AG04450 (cell line): ENCODE results near the gene SEMA5A. TPM values are rescaled to one million over a fixed set of nuclear protein-coding genes. Genes with fewer than 3 reads are reported as not detected.

ENCODE experiments used
- CTCF ChIA-PET: fragments of 300-600, 350-600 bp; formaldehyde crosslinking; extraction: SDS; loops from one replicate; lab custom pipeline; 2022; ENCODE audit warnings: antibody characterized with exemption, inconsistent platforms; lab: Charles Lee
- POLR2A ChIA-PET: fragments of 350-600 bp; formaldehyde crosslinking; extraction: SDS; loops from one replicate; lab custom pipeline; 2021; ENCODE audit warnings: antibody characterized with exemption, inconsistent platforms; lab: Yijun Ruan, JAX
- DNase-seq: peaks from one replicate; pipeline ENCODE4 v3.0.0-alpha.2; 2011; ENCODE audit warnings: low read depth, low spot score
- H3K27ac ChIP-seq: one replicate; pipeline ENCODE4 v1.5.1; 2012; ENCODE audit warnings: low read depth, low read length, control low read depth
- H3K27me3 ChIP-seq: one replicate; pipeline ENCODE4 v1.6.0; 2012; ENCODE audit warnings: low read length; ENCODE audit not compliant: control insufficient read depth, insufficient read depth
- H3K4me3 ChIP-seq: 2 replicates; pipeline ENCODE4 v1.5.1; 2011; ENCODE audit warnings: mild to moderate bottlenecking, low read depth, low read length, control low read depth
- H3K9me3 ChIP-seq: 2 replicates; pipeline ENCODE4 v1.5.1; 2012; ENCODE audit warnings: low read length; ENCODE audit not compliant: control insufficient read depth, insufficient read depth
- CTCF ChIP-seq: IDR thresholded peaks from 2 replicates; pipeline ENCODE4 v1.5.1; 2011; ENCODE audit warnings: low read depth, low read length, control low read depth, inconsistent platforms
- polyA plus RNA-seq: library from polyadenylated mRNA; depleted of rRNA; stranded (reverse); fragments of >200 nt; gene quantifications from 2 replicates; pipeline ENCODE4 v1.2.3, GENCODE V29; 2011

The SEMA5A gene
- polyA plus RNA-seq, 1 experiment, result 31.8 TPM

- TF ChIP-seq CTCF, result no peak
- ChIA-PET POLR2A (no interaction called here), CTCF (no interaction called here)
- H3K4me3 ChIP-seq, result no peak overlapping the region
- no peaks in the 10 kb centered on the region for H3K27me3 ChIP-seq
- DNase-seq, result no peak
- no peak overlapping the region for H3K27ac ChIP-seq
- no peaks in the 10 kb centered on the region for H3K9me3 ChIP-seq
These were observed 421.0 kb downstream of the SEMA5A start for GRCh38 chr5:9124838-9125237.

- ChIA-PET POLR2A (no interaction called here), CTCF (no interaction called here)
- H3K27me3 ChIP-seq, result no peaks in the 10 kb centered on the region
These were observed 421.8 kb downstream of the SEMA5A start for GRCh38 chr5:9124071-9124470.

GRCh38 chr5:9122528-9122927, 423.3 kb downstream of the SEMA5A start:
- POLR2A ChIA-PET, result no interaction called here
- Histone ChIP-seq H3K27ac (no peak overlapping the region), H3K9me3 (no peaks in the 10 kb centered on the region; the same call in 1 of the 2 replicates), H3K27me3 (no peaks in the 10 kb centered on the region), H3K4me3 (no peak overlapping the region)
- TF ChIP-seq CTCF, result no peak
- no peak for DNase-seq
- CTCF ChIA-PET, result no interaction called here

More at GRCh38 chr5:9124071-9124470, 421.8 kb downstream of the SEMA5A start:
- H3K9me3 ChIP-seq, result no peaks in the 10 kb centered on the region
- H3K27ac ChIP-seq, result no peak overlapping the region
- no peak for TF ChIP-seq CTCF
- H3K4me3 ChIP-seq, result no peak overlapping the region
- DNase-seq, result no peak

GRCh38 chr5:9121597-9121996, 424.3 kb downstream of the SEMA5A start:
- no peak overlapping the region for H3K4me3 ChIP-seq
- CTCF ChIA-PET, result interaction anchor here (0.6 kb wide), 1 partner anchor 423 kb away, joined by 5 read pairs; no protein-coding TSS in a partner anchor
- no peak for TF ChIP-seq CTCF
- no peaks in the 10 kb centered on the region for H3K27me3 ChIP-seq
- POLR2A ChIA-PET, result no interaction called here
- no peaks in the 10 kb centered on the region; the same call in 1 of the 2 replicates for H3K9me3 ChIP-seq
- H3K27ac ChIP-seq, result no peak overlapping the region
- DNase-seq, result no peak

- H3K27ac ChIP-seq, result no peak overlapping the region
- no peaks in the 10 kb centered on the region; the same call in 1 of the 2 replicates for H3K9me3 ChIP-seq
- no peak for DNase-seq
- ChIA-PET POLR2A (interaction anchor here (0.6 kb wide), 1 partner anchor 105 kb away, joined by 3 read pairs; no protein-coding TSS in a partner anchor), CTCF (interaction anchor here (1.0 kb wide), 1 partner anchor 12 kb away, joined by 3 read pairs; no protein-coding TSS in a partner anchor)
- no peak overlapping the region for H3K4me3 ChIP-seq
- TF ChIP-seq CTCF, result no peak
- no peaks in the 10 kb centered on the region for H3K27me3 ChIP-seq
These were observed 427.0 kb downstream of the SEMA5A start for GRCh38 chr5:9118852-9119251.
